ENCODE results near the gene DPP10.
A peak's percentile ranks its signal among the peaks of the same experiment; 100 is the strongest.

DPP10 gene

GRCh38 chr2:115569547-115569946 is 1127.1 kb downstream of the DPP10 start:
- no peak for TF ChIP-seq CTCF (IDR thresholded peaks at IDR 0.05; ENCODE audit: insufficient read depth, low read depth, low read length, missing control alignments)
- no peak overlapping the region for H3K4me3 ChIP-seq (ENCODE audit: low read length)
- DNase-seq (ENCODE audit: low read depth): peak; percentile 1

DNA sequence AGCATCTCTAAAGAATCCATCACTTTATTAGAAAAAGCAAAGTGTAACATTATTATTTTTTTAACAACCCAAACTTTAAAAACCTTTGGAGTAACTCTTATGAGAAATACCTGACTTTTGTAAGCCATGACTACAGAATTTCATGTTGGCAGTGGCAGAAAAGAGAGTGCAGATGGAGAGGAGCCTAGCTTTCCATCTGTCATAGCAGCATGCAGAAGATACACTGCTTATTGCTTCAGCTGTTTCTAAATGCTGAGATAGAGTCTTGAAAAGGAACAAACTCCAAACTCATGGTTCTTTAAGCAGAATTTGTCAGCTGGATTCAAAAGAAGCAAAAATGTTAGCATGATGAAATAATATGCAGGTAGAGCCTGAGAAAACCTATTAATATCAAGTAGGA is 1130.3 kb downstream of the DPP10 start:
- no peak overlapping the region for H3K4me3 ChIP-seq (ENCODE audit: low read length)
- DNase-seq (ENCODE audit: low read depth): no peak
- TF ChIP-seq CTCF (IDR thresholded peaks at IDR 0.05; ENCODE audit: insufficient read depth, low read depth, low read length, missing control alignments): no peak

- no peak for TF ChIP-seq CTCF (IDR thresholded peaks at IDR 0.05; ENCODE audit: insufficient read depth, low read depth, low read length, missing control alignments)
- no peak overlapping the region for H3K4me3 ChIP-seq (ENCODE audit: low read length)
- no peak for DNase-seq (ENCODE audit: low read depth)
These were observed 1131.3 kb downstream of the DPP10 start for GRCh38 chr2:115573756-115574155.

DNA sequence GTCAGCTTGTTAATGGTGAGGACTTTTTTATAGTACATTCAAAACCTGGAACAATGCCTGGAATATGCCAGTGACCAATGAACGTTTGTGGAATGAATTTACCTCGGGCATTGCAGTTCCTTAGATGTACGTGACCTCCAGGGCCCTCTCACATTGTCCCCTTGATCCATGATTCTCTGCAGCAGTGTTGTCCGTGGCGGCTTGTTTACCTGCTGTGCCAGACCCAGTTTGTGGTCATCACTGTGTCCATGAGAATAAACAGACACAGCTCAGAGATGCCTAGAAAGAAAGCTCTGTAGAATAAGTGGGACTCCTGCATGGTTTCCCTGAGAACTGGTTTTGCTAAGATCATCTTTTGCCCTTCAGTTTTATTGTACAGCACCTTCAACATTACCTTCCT is 1132.2 kb downstream of the DPP10 start:
- H3K4me3 ChIP-seq (ENCODE audit: low read length): no peak overlapping the region
- no peak for DNase-seq (ENCODE audit: low read depth)
- no peak for TF ChIP-seq CTCF (IDR thresholded peaks at IDR 0.05; ENCODE audit: insufficient read depth, low read depth, low read length, missing control alignments)

DNA sequence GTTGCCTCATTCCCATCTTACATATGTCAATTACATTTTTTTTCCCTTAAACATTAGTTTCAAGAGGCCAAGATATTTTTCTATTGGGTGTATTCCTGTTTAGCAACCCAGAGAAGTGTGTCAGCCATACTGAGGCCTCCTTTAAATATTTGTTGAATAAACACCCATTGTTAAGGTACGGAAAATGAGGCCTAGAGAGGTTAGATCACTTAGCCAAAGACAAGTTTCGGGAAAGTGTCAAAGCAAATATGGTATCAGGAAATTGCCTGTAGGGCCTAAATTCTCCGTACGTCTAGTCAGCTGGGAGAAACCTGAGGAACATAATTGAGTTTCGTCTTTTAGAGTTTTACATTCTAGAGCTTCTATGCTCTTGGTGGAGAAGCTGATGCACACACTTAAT is 1138.3 kb downstream of the DPP10 start:
- no peak for TF ChIP-seq CTCF (IDR thresholded peaks at IDR 0.05; ENCODE audit: insufficient read depth, low read depth, low read length, missing control alignments)
- H3K4me3 ChIP-seq (ENCODE audit: low read length): no peak overlapping the region
- no peak for DNase-seq (ENCODE audit: low read depth)

- no peak for TF ChIP-seq CTCF (IDR thresholded peaks at IDR 0.05; ENCODE audit: insufficient read depth, low read depth, low read length, missing control alignments)
- DNase-seq (ENCODE audit: low read depth): no peak
These were observed 1142.1 kb downstream of the DPP10 start for GRCh38 chr2:115584507-115584906.

DNA sequence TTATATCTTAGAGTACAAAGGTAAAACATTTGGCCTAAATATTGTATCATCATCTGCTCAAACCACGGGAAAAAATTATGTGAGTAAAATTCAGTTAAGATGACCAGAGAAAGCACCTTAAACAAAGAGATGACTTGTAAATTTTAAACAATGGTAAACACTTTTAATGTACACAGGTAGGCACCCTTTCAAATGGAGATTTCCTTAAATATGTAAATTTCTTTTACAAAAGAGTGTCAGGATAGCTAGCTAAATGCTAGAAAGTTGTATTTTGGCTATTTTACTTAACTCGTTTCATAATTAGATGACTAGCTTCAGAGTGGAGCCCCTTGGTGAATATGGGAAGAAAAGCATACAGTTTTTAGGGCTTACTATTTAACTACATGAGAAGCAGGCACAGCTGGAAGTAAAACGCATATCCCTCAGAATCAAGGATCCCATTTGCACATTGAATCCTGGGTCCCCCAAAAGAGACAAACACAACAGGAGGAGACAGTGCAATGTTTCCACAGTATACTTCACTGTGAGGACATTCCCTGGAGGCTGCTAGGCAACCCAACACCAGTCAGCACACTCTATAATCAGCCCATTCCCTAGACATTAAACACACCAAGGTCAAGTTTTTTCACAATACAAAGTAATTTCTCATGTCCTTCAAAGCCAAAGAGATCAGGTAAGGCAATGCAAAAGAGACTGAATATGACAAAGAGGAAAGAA is 1154.4 kb downstream of the DPP10 start:
- no peak for TF ChIP-seq CTCF (IDR thresholded peaks at IDR 0.05; ENCODE audit: insufficient read depth, low read depth, low read length, missing control alignments)
- DNase-seq (ENCODE audit: low read depth): no peak
- no peak overlapping the region for H3K4me3 ChIP-seq (ENCODE audit: low read length)

More at GRCh38 chr2:115584507-115584906, 1142.1 kb downstream of the DPP10 start:
- no peak overlapping the region for H3K4me3 ChIP-seq (ENCODE audit: low read length)

Measured in epithelial cell of esophagus (primary cell).